ENCODE results near the gene C1QTNF1. TPM values are rescaled to one million over a fixed set of nuclear protein-coding genes. Genes with fewer than 3 reads are reported as not detected.
A peak's percentile ranks its signal among the peaks of the same experiment; 100 is the strongest.

The C1QTNF1 gene
- total RNA-seq, 4 donors from 2014 or later, result 110 to 438 (median 388) TPM

DNA sequence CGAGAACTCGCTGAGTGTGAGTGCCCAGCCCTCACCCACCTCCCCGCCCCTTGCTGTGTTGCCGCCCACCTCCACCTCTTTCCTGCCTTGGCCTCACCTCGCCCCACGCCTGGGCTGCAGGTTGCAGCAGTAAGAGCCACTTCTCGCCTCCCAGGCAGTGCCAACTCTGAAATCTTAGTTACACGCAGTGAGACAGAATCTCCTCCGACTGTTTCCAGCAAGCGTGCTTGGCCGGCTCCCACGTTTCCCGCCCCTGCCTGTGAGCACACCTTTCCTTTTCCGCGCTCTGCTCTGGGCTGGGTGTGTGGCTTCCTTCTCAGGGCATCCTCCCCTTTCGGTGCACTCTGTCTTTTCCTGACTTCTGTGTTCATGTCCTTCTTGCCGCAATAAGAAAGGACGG, 56.4 kb downstream of the C1QTNF1 start:
- TF ChIP-seq, protein P1, sequence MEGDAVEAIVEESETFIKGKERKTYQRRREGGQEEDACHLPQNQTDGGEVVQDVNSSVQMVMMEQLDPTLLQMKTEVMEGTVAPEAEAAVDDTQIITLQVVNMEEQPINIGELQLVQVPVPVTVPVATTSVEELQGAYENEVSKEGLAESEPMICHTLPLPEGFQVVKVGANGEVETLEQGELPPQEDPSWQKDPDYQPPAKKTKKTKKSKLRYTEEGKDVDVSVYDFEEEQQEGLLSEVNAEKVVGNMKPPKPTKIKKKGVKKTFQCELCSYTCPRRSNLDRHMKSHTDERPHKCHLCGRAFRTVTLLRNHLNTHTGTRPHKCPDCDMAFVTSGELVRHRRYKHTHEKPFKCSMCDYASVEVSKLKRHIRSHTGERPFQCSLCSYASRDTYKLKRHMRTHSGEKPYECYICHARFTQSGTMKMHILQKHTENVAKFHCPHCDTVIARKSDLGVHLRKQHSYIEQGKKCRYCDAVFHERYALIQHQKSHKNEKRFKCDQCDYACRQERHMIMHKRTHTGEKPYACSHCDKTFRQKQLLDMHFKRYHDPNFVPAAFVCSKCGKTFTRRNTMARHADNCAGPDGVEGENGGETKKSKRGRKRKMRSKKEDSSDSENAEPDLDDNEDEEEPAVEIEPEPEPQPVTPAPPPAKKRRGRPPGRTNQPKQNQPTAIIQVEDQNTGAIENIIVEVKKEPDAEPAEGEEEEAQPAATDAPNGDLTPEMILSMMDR (IDR thresholded peaks at IDR 0.05), result no peak
- DNase-seq (ENCODE audit: low spot score) (no peak), ATAC-seq (ENCODE audit: low FRiP score) (peak; percentile 48)

GRCh38 chr17:79080761-79081290, 56.9 kb downstream of the C1QTNF1 start:
- DNase-seq (ENCODE audit: low spot score), result no peak
- TF ChIP-seq, protein P1 (IDR thresholded peaks at IDR 0.05), result no peak
- ATAC-seq (ENCODE audit: low FRiP score), result no peak

- DNase-seq (ENCODE audit: low spot score), result no peak
- no peak for ATAC-seq (ENCODE audit: low FRiP score)
- TF ChIP-seq, protein P1 (IDR thresholded peaks at IDR 0.05), result no peak
Observed at GRCh38 chr17:79081571-79082276, 57.8 kb downstream of the C1QTNF1 start.

DNA sequence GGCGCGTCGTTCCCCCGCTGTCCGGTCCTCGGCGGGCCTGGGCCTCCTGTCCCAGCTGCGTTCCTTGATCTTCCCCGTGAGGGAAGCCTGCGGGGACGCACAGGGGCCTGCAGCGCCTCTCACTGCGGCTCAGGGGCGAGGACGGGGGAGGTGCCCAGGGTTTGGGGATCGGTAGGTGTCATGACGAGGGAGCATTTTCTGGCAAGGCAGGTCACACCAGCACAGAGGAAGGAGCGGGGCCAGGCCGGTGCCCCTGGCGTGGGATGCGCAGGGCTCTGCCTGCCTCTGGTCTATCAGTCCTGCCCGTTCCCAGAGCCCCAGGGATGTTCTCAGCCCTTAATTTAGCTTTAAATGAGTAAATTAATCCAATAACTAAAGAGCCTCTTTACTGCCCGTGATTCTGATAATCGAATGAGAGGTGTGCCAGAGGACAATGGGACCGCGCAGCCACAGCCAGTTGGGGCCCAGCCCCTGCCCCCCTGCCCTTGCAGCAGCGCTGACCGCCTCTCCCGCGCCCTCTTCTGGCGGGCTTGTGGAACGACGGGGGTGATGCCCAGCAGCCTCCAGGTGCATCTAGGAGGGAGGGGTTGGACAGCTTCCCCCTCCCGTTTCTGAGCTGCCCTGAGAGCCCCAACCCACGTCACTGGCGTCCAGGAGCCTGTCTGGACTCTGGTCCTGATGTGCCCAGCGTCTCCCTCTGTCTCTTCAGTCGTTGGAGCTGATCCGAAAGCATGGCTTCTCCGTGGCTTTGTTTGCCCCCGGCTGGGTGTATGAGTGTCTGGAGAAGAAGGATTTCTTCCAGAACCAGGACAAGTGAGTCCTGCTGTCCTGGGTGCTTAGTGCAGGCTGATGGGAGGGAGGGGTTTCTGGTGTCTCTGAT, 58.6 kb downstream of the C1QTNF1 start:
- DNase-seq (ENCODE audit: low spot score) (no peak), ATAC-seq (ENCODE audit: low FRiP score) (no peak)
- TF ChIP-seq, protein P1 (IDR thresholded peaks at IDR 0.05), result peak in 1 of 3 donors; percentile 18

- DNase-seq (ENCODE audit: low spot score), result no peak
- ATAC-seq (ENCODE audit: low FRiP score), result no peak
- TF ChIP-seq, protein P1 (IDR thresholded peaks at IDR 0.05), result no peak
Observed at GRCh38 chr17:79083191-79083971, 59.4 kb downstream of the C1QTNF1 start.

DNA sequence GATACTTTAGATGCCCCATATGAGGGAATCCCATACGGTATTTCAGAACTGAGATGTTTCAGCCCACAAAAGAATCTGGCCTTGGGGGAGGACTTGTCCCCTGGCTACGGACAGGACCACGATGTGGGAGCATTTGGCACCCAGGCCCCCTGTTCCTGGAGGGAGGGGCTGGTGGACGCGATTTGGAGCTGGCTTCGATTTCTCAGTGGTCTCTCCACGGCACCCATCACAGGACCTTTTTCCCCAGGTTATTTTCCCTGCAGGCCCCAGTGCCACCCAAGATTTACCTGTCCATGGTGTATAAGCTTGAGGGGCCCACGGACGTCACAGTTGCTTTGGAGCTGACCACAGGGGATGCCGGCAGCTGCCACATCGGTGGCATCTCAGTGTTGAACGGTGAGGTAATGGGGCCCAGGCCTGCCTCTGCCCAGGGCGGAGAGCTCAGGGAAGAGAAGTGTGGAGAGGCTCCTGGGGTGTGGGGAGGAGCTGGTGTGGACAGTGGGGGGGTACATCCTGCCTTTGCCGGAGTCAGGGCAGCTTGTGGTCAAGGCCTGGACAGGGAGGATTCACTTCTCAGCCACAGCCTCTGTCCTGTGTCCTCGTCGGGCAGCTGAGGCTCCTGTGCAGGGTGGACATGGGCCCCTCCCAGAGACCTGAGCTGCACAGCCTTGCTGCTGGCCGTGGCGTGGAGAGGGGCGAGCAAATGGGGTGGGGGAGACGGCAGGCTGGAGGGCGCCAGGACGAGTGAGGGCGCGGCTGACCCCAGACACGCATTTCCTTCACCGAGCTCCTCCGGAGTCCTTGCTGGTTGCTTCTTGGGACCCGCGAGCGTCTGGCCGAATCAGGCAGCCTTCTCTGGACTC, 60.6 kb downstream of the C1QTNF1 start:
- ATAC-seq (ENCODE audit: low FRiP score) (no peak), DNase-seq (ENCODE audit: low spot score) (no peak)
- TF ChIP-seq, protein P1 (IDR thresholded peaks at IDR 0.05), result no peak

Data from omental fat pad (tissue), 4 donors.